SH-SY5Y (cell line): ENCODE data around the gene MOV10L1.

Source experiments
- GATA2 ChIP-seq: IDR thresholded peaks from 2 replicates; pipeline ENCODE4 v1.6.1; 2011; ENCODE audit warnings: mild to moderate bottlenecking, low read depth, low read length
- GATA3 ChIP-seq: IDR thresholded peaks from 2 replicates; pipeline ENCODE4 v1.6.1; 2011; ENCODE audit warnings: low read depth, mild to moderate bottlenecking, low read length, moderate library complexity

DNA sequence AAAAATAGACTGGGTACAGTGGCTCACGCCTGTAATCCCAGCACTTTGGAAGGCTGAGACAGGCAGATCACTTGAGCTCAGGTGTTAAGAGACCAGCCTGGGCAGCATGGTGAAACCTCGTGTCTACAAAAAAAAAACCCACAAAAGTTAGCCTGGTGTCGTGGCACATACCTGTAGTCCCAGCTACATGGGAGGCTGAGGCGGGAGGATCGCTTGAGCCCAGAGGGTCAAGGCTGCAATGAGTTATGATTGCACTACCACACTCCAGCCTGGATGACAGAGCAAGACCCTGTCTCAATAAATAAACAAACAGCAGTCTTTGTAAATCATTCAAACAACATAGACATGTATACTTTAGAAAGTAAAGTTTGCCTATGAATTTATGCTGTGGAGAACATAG is 2.5 kb downstream of the MOV10L1 start:
- TF ChIP-seq GATA3 (no peak), GATA2 (no peak)
